Kidney epithelial cell (primary cell): Measurements from ENCODE around the gene CDC37. TPM values are rescaled to one million over a fixed set of nuclear protein-coding genes. Genes with fewer than 3 reads are reported as not detected.
"Not testable (repeated sequence)": the region's sequence is repeated elsewhere in the genome, so short reads cannot be mapped to it uniquely, and the experiment has no call there.

Source experiments
- DNase-seq: peaks from one replicate; pipeline ENCODE4 v3.0.0-alpha.2; 2010; ENCODE audit warnings: low read depth
- H3K27me3 ChIP-seq: 2 replicates; pipeline ENCODE4 v1.6.0; 2011; ENCODE audit warnings: low read length; ENCODE audit not compliant: control insufficient read depth, insufficient read depth
- H3K36me3 ChIP-seq: 2 replicates; pipeline ENCODE4 v1.5.1; 2011; ENCODE audit warnings: low read length; ENCODE audit not compliant: control insufficient read depth, insufficient read depth
- H3K4me3 ChIP-seq: 2 replicates; pipeline ENCODE4 v1.5.1; 2011; ENCODE audit warnings: low read depth, mild to moderate bottlenecking, control low read depth, low read length
- total RNA-seq: library from RNA; depleted of rRNA; stranded (reverse); fragments of >200 nt; gene quantifications from 2 replicates; pipeline ENCODE4 v1.2.3, GENCODE V29; 2015
- TF ChIP-seq, protein P1 (sequence below): IDR thresholded peaks from 2 replicates; pipeline ENCODE4 v1.5.1; 2011; ENCODE audit warnings: mild to moderate bottlenecking, moderate library complexity, low read length, control low read depth, inconsistent platforms; ENCODE audit not compliant: insufficient read depth, poor library complexity, severe bottlenecking

CDC37 gene
- total RNA-seq, 1 donor from 2014 or later = 327 TPM

DNA sequence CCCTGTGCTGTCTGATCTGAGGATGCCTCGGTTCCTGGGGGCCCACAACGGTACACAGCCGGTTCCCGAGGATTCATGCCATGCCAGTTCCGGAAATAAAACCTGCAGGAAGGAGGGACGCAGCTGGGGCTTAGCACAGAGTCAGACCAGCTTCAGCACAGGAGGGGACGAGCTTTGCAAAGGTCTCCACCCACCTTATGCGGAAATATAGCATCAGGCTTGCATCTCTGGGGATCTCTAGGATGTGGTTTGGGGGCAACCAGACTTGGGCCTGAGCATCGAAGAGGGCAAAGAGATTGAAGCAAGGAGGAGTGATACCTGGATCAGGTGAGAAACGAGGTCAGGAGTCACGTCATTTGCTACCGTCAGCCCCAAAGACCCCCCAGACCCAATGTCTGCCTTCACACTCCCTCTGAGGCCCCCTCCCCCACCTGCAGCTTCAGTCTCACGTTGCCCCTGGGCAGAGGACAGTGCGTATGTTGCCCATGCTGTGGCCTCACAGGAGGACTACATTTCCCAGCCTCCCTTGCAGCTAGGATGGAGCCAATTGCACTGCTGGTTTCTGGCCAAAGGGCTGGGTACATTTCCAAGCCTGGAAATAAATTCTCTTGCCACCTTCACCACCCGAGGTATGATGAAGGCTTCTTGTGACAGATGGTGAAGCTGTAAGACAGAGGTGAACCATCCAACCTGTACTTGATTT lies 35.1 kb downstream of the CDC37 start:
- no peaks in the 10 kb centered on the region for H3K36me3 ChIP-seq
- H3K4me3 ChIP-seq = no peak overlapping the region
- DNase-seq = no peak
- TF ChIP-seq, protein P1, sequence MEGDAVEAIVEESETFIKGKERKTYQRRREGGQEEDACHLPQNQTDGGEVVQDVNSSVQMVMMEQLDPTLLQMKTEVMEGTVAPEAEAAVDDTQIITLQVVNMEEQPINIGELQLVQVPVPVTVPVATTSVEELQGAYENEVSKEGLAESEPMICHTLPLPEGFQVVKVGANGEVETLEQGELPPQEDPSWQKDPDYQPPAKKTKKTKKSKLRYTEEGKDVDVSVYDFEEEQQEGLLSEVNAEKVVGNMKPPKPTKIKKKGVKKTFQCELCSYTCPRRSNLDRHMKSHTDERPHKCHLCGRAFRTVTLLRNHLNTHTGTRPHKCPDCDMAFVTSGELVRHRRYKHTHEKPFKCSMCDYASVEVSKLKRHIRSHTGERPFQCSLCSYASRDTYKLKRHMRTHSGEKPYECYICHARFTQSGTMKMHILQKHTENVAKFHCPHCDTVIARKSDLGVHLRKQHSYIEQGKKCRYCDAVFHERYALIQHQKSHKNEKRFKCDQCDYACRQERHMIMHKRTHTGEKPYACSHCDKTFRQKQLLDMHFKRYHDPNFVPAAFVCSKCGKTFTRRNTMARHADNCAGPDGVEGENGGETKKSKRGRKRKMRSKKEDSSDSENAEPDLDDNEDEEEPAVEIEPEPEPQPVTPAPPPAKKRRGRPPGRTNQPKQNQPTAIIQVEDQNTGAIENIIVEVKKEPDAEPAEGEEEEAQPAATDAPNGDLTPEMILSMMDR = no peak
- H3K27me3 ChIP-seq = no peaks in the 10 kb centered on the region

DNA sequence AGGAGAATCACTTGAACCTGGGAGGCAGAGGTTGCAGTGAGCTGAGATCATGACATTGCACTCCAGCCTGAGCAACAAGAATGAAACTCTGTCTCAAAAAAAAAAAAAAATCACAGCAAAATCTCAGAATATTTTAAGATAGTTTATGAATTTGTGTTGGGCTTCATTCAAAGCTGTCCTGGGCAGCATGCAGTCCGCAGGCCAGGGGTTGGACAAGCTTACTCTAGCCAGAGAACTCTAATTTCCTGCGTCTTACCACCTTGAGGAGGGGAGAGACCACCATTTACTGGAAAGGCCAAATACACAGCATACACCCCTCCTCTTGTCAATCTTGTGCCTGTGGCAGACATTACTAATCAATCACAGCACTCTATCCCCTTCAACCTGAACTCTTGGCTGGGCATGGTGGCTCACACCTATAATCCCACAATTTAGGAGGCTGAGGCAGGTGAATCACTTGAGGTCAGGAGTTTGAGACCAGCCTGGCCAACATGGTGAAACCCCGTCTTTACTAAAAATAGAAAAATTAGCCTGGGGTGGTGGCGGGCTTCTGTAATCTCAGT lies 36.3 kb downstream of the CDC37 start:
- not testable (repeated sequence) for DNase-seq, H3K4me3 ChIP-seq, H3K36me3 ChIP-seq, H3K27me3 ChIP-seq

DNA sequence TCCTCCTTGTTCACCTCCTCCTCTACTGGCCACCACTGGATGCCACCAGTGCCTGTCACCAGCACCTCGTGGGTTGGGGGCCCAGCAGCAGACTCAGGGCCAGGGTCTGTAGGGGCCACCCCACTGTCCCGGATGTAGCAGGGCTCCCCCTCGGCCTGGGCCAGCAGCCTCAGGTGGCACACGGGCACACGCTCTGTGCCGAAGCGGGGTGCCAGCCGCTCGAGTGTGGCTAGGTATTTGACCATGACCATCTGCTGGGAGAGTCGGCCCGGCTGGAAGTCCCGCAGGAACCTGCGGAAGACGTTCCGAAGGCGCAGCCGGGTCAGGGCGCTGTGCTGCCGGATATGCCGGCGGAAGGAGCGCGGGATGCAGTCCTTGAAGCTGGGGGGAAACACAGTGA lies 37.8 kb downstream of the CDC37 start:
- H3K4me3 ChIP-seq = no peak overlapping the region
- H3K36me3 ChIP-seq = no peaks in the 10 kb centered on the region
- TF ChIP-seq, protein P1 = no peak
- DNase-seq = no peak
- H3K27me3 ChIP-seq = no peaks in the 10 kb centered on the region

DNA sequence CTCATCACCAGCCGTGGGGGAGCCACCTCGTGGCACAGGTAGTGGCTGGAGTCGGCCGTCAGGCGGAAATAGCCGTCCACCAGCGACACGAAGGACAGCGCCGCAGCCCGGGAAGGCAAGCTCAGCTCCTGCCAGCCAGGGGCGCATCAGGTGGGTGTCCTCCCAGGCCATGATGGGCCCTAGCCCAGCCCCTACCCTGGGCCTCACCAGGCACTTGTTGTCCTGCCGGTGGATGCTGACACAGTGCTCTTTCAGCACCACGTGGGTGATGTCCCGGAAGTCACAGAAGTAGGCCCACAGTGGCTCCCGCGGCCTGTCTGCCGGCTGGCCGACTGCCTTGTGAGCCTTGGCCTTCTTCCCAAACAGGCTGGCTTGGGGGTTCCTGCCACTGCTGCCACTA lies 38.7 kb downstream of the CDC37 start:
- Histone ChIP-seq H3K27me3 (no peaks in the 10 kb centered on the region), H3K36me3 (no peaks in the 10 kb centered on the region), H3K4me3 (no peak overlapping the region)
- DNase-seq = no peak
- TF ChIP-seq, protein P1 = no peak

DNA sequence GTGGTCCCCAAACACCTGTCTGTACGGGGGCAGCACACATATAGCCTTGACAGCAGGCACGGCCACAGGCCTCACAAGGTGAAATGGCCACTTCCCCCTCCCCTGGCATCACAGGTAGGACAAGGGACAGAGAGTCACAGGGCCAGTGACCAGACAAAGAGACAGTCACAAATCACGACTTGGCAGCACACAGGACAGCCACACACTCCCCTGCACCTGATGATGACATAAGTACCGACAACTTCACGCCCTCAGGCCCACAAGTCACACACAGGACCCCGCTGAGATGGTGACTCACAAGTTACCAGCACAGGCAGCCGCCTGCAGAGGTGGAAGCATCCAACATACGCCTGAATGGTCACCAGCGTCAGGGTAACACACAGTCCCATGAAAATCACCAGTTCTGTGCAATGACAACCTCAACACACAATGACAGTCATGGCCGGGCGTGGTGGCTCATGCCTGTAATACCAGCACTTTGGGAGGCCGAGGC lies 39.5 kb downstream of the CDC37 start:
- Histone ChIP-seq H3K27me3 (no peaks in the 10 kb centered on the region), H3K4me3 (no peak overlapping the region), H3K36me3 (no peaks in the 10 kb centered on the region)
- TF ChIP-seq, protein P1 = no peak
- DNase-seq = peak; percentile 39

DNA sequence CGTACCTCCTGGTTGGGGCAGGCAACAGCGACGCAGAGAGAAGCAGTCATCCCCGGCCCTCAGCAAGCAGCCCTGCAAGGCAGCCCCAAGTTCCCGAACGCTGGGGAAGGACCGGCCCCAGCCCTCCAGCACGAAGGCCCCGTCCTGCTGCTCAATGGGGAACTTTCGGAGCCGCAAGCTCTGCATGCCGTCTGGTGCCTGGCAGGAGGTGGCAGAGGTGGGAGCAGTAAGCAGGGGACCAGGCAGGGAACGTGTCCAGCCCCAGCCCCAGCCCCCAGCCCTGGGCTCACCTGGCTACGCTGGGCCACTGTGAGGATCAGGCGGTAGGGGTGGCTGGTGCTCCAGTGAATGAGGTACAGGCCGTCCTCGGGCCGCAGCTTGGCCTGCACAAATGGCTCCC lies 41.1 kb downstream of the CDC37 start:
- no peaks in the 10 kb centered on the region for H3K36me3 ChIP-seq
- H3K4me3 ChIP-seq = no peak overlapping the region
- DNase-seq = no peak
- H3K27me3 ChIP-seq = no peaks in the 10 kb centered on the region
- TF ChIP-seq, protein P1 = no peak
